Muscle of leg (tissue), 11 donors: ENCODE results near the gene ZNF512B. TPM values are rescaled to one million over a fixed set of nuclear protein-coding genes. Genes with fewer than 3 reads are reported as not detected.

ENCODE experiments used
- DNase-seq: peaks from one replicate; pipeline ENCODE4 v3.0.0; 2013
- H3K27ac ChIP-seq: one replicate; pipeline ENCODE4 v1.5.1; 2013; ENCODE audit warnings: mild to moderate bottlenecking, low read length, control low read depth
- H3K27me3 ChIP-seq: one replicate; pipeline ENCODE4 v1.6.1; 2013; ENCODE audit warnings: low read length; ENCODE audit not compliant: control insufficient read depth, insufficient read depth
- H3K36me3 ChIP-seq: one replicate; pipeline ENCODE4 v1.6.1; 2013; ENCODE audit warnings: low read length; ENCODE audit not compliant: control insufficient read depth, insufficient read depth
- H3K4me1 ChIP-seq: one replicate; pipeline ENCODE4 v1.6.1; 2013; ENCODE audit warnings: low read length; ENCODE audit not compliant: control insufficient read depth, insufficient read depth
- H3K4me3 ChIP-seq: one replicate; pipeline ENCODE4 v1.5.1; 2013; ENCODE audit warnings: low read length, control low read depth
- H3K9me3 ChIP-seq: replicated peaks from 2 replicates; pipeline ENCODE4 v1.6.1; 2013; ENCODE audit warnings: low read depth, low read length; ENCODE audit not compliant: control insufficient read depth
- WGBS: methylation state at CpG from one replicate; pipeline ENCODE4 v1.1.5; 2013; ENCODE audit warnings: missing lambda C conversion rate; ENCODE audit not compliant: insufficient coverage; 5-methylcytosine and 5-hydroxymethylcytosine counted together
- polyA plus RNA-seq, 8 donors: library from polyadenylated mRNA; unstranded; fragments of 120-200 nt; gene quantifications; one replicate each; pipeline versions ENCODE4 v1.2.1 to v1.2.3, GENCODE V29; 2013; ENCODE audit warnings: inconsistent platforms in 1 of 8, low replicate concordance in 1 of 8; ENCODE audit not compliant: insufficient read length in 8 of 8, insufficient read depth in 1 of 8
- total RNA-seq: library from RNA; stranded (reverse); fragments of 120-200 nt; gene quantifications from one replicate; pipeline ENCODE4 v1.2.4, GENCODE V29; 2013

The ZNF512B gene
- total and polyA plus RNA-seq, 9 donors, result 15.5 to 34.0 (median 27.6) TPM

GRCh38 chr20:63913768-63914167 lies 56.0 kb downstream of the ZNF512B start:
- Histone ChIP-seq H3K4me3 (no peak overlapping the region), H3K9me3 (peaks cover 4% of the 10 kb centered on the region), H3K27me3 (no peaks in the 10 kb centered on the region), H3K27ac (no peak overlapping the region), H3K36me3 (peaks cover under 1% of the 10 kb centered on the region), H3K4me1 (peaks cover 11% of the 10 kb centered on the region)
- 100% methylated on average over 9 of the region's 12 CpGs for WGBS
- DNase-seq, result no peak

- H3K27me3 ChIP-seq, result no peaks in the 10 kb centered on the region
- 44% methylated on average over 9 of the region's 12 CpGs for WGBS
- no peaks in the 10 kb centered on the region for H3K36me3 ChIP-seq
- H3K27ac ChIP-seq, result peak overlapping the region; percentile 29
- H3K4me3 ChIP-seq, result no peak overlapping the region
- H3K4me1 ChIP-seq, result peaks cover 8% of the 10 kb centered on the region
- H3K9me3 ChIP-seq, result peaks cover under 1% of the 10 kb centered on the region
- DNase-seq, result peak; percentile 38
These were observed 58.6 kb downstream of the ZNF512B start for GRCh38 chr20:63911176-63911575.

- no peaks in the 10 kb centered on the region for H3K9me3 ChIP-seq
- no peaks in the 10 kb centered on the region for H3K27me3 ChIP-seq
- H3K36me3 ChIP-seq, result peaks cover under 1% of the 10 kb centered on the region
- WGBS, result 80% methylated on average over 16 of the region's 16 CpGs
- DNase-seq, result no peak
- H3K4me1 ChIP-seq, result peaks cover 15% of the 10 kb centered on the region
- no peak overlapping the region for H3K27ac ChIP-seq
- no peak overlapping the region for H3K4me3 ChIP-seq
These were observed 61.6 kb downstream of the ZNF512B start for GRCh38 chr20:63908008-63908682.

Other genes with a start within 250 kb of the ZNF512B start
- 6.4 TPM for gene LIME1, start 233.3 kb downstream of the ZNF512B start, total RNA-seq
- gene LIME1, start 233.3 kb downstream of the ZNF512B start, polyA plus RNA-seq, result 1 to 10 TPM; 2.5 to 8.1 (median 4.8) TPM
- 58.2 TPM for gene SLC2A4RG, start 230.2 kb downstream of the ZNF512B start, total RNA-seq
- gene SLC2A4RG, start 230.2 kb downstream of the ZNF512B start, polyA plus RNA-seq, result 100 to 1,000 TPM; 112 to 160 (median 133) TPM
- 20.7 TPM for gene ZBTB46, start 138.7 kb downstream of the ZNF512B start, total RNA-seq
- 10 to 100 TPM; 14.2 to 20.9 (median 18.2) TPM for gene ZBTB46, start 138.7 kb downstream of the ZNF512B start, polyA plus RNA-seq
- gene ABHD16B, start 108.4 kb downstream of the ZNF512B start, total RNA-seq, result not detected
- not detected for gene ABHD16B, start 108.4 kb downstream of the ZNF512B start, polyA plus RNA-seq
- gene TPD52L2, start 104.7 kb downstream of the ZNF512B start, total RNA-seq, result 48.9 TPM
- gene TPD52L2, start 104.7 kb downstream of the ZNF512B start, polyA plus RNA-seq, result 10 to 100 TPM; 69.0 to 86.7 (median 79.4) TPM
- gene DNAJC5, start 74.8 kb downstream of the ZNF512B start, total RNA-seq, result 29.7 TPM
- 10 to 100 TPM; 26.8 to 37.9 (median 32.4) TPM for gene DNAJC5, start 74.8 kb downstream of the ZNF512B start, polyA plus RNA-seq
- gene UCKL1, start 13.5 kb downstream of the ZNF512B start, total RNA-seq, result 24.8 TPM
- gene UCKL1, start 13.5 kb downstream of the ZNF512B start, polyA plus RNA-seq, result 10 to 100 TPM; 31.2 to 56.5 (median 44.5) TPM
- 1.5 TPM for gene SAMD10, start 9.7 kb upstream of the ZNF512B start, total RNA-seq
- 1 to 10 TPM; 2.4 to 4.4 (median 3.8) TPM for gene SAMD10, start 9.7 kb upstream of the ZNF512B start, polyA plus RNA-seq
- 42.8 TPM for gene PRPF6, start 11.2 kb upstream of the ZNF512B start, total RNA-seq
- 10 to 100 TPM; 50.5 to 64.4 (median 57.9) TPM for gene PRPF6, start 11.2 kb upstream of the ZNF512B start, polyA plus RNA-seq
- gene C20orf204, start 66.3 kb upstream of the ZNF512B start, total RNA-seq, result 0.84 TPM
- gene C20orf204, start 66.3 kb upstream of the ZNF512B start, polyA plus RNA-seq, result 1 to 10 TPM in 3 of 8 donors, under 1 TPM in 5; 0.52 to 1.5 (median 0.94) TPM
- gene SOX18, start 79.7 kb upstream of the ZNF512B start, total RNA-seq, result 2.2 TPM
- 10 to 100 TPM in 6 of 8 donors, 1 to 10 TPM in 2; 8.7 to 15.7 (median 11.2) TPM for gene SOX18, start 79.7 kb upstream of the ZNF512B start, polyA plus RNA-seq
- gene TCEA2, start 93.3 kb upstream of the ZNF512B start, total RNA-seq, result 24.6 TPM
- gene TCEA2, start 93.3 kb upstream of the ZNF512B start, polyA plus RNA-seq, result 10 to 100 TPM; 43.1 to 60.1 (median 46.9) TPM
- gene RGS19, start 109.6 kb upstream of the ZNF512B start, total RNA-seq, result 5.2 TPM
- 10 to 100 TPM in 1 of 8 donors, 1 to 10 TPM in 7; 4.9 to 10.4 (median 7.2) TPM for gene RGS19, start 109.6 kb upstream of the ZNF512B start, polyA plus RNA-seq
- gene OPRL1, start 110.2 kb upstream of the ZNF512B start, total RNA-seq, result 0.93 TPM
- 1 to 10 TPM in 6 of 8 donors, under 1 TPM in 2; 0.93 to 1.4 (median 1.3) TPM for gene OPRL1, start 110.2 kb upstream of the ZNF512B start, polyA plus RNA-seq
- gene LKAAEAR1, start 114.5 kb upstream of the ZNF512B start, total RNA-seq, result 0.27 TPM
- under 1 TPM in 3 of 8 donors, not detected in 5; 0.27 to 0.28 (median 0.27) TPM for gene LKAAEAR1, start 114.5 kb upstream of the ZNF512B start, polyA plus RNA-seq
- not detected for gene NPBWR2, start 137.6 kb upstream of the ZNF512B start, total RNA-seq
- gene NPBWR2, start 137.6 kb upstream of the ZNF512B start, polyA plus RNA-seq, result not detected
- gene MYT1, start 194.5 kb upstream of the ZNF512B start, total RNA-seq, result 0.09 TPM
- under 1 TPM; 0.04 to 0.30 (median 0.09) TPM for gene MYT1, start 194.5 kb upstream of the ZNF512B start, polyA plus RNA-seq